Measurements from ENCODE around the gene SULF2.
"Not testable (repeated sequence)": the region's sequence is repeated elsewhere in the genome, so short reads cannot be mapped to it uniquely, and the experiment has no call there.

Gene SULF2

DNA sequence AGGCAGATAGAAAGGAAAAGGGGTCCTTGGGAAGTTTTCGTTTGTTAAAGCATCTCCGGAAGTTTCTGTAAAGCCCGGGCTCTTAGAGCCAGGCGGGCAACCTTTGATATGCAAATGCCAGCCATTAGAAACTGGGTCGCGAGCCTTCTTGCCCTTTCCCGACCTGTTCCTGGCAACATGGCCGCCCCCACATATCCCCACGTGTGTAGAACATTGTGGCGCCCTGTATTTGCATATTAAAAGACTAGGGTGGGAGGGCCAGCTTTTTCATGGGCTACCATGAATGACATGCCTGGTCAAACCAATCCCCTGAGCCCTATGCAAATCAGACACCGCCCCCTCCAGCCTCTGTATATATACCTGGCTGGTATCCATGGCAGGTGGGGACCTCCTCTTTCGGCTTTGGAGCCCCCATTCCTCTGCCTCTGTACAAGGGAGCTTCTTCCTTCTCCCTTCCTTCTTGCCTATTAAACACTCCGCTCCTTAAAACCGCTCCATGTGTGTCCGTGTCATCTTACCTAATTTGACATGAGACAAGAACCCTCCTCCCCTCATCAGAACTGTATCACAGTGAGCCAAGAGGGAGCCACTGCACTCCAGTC, 19.0 kb upstream of the SULF2 start:
- not testable (repeated sequence) for DNase-seq

- DNase-seq: no peak
Observed at GRCh38 chr20:47802975-47803374, 17.7 kb upstream of the SULF2 start.

DNA sequence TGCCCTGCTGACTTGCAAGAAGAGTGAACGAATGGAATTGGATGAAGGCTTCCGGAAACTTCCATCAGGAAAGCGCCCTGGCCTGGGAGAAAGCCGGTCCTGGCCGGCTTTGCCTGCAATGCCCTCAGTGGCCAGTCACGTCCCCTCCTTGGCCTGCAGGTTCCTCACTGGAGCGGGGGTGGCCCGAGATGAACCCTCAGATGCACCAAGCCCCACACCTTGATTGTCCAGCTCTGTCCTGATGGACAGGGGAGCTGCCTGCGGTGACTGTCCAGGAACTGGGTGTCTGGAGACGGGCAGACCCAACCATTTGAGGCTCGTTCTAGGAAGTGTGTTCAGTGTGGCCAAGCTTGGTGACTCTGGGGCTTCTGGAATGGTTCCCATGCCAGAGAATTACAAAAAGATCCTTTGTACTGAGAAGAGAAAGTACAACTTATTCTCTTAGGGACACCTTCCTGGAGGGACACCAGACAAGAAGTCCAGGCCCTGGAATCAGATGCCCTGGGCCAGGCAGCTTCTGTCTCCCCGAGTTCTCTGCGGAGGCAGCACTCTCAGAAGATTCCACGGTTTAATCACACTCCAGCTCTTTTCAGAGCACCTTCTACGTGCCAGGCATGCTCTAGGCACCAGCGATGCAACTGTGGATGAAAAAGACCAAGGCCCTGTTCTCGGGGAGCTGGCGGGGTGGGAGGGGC, 17.1 kb upstream of the SULF2 start:
- no peak for DNase-seq

DNA sequence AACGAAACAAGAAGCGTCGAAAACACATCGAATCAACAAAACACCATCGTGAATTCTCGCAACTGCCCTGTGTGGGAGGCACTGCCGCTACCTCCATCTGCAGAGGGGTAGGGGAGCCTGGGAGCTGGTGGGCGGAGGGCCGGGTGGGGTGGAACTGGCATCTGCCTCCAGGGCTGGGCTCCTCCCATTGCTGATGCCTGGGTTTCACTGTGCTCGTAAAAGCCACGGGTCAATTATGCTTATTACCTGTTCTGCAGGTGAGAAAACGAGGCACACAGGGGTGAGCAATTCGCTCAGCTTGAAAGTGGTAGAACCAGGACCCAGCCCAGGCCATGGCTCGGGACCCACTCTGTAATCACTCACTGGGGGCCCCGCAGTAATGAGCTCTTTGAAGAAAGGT, 16.5 kb upstream of the SULF2 start:
- DNase-seq: no peak

- no peak for DNase-seq
Observed at GRCh38 chr20:47801079-47801478, 15.8 kb upstream of the SULF2 start.

DNA sequence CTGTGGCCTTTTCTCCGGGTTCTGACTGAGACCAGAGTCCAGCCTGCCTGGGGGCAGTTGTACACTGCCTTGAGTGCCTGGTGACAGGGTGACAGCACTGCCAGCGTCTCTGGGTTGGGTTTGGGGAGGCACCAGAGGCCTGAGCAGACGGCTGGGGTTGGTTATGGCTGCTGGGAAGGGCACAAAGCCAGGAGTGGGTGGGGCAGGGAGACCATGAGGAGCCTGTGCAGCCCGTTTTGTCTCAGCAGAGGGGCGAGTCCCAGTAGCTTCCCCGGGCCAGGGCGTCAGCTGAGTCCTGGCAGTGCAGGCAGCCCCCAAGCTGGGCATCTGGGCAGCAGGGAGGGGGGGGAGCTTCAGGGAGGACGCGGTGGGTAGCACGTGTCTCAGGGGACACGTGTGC, 15.3 kb upstream of the SULF2 start:
- DNase-seq: no peak

DNA sequence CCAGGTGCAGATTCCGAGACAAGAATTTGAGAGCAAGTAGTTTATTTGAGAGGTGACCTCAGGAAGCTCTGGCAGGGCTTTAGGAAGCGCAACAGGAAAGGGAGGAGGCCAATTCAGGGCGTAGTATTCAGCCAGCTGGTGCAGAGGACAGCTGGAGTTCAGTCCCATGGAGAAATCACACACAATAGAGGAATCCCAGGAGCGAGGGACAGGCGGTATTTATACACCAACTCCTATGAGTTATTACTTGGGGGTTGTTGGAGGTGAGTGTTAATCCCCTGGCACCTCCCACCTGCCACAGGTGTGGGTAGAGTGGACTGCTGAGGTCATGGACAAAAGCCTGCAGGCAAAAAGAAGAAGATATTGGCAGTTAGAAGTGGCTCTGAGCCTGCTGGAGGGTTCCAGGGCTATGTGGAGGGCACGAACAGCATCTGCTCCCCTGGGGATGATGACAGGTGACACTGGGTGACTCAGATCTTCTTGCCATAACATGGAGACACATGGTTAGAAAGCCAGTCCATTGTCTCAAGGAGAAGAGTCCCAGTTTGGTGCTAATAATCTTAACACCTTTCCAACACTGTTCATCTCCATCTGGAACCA, 13.9 kb upstream of the SULF2 start:
- no peak for DNase-seq

DNA sequence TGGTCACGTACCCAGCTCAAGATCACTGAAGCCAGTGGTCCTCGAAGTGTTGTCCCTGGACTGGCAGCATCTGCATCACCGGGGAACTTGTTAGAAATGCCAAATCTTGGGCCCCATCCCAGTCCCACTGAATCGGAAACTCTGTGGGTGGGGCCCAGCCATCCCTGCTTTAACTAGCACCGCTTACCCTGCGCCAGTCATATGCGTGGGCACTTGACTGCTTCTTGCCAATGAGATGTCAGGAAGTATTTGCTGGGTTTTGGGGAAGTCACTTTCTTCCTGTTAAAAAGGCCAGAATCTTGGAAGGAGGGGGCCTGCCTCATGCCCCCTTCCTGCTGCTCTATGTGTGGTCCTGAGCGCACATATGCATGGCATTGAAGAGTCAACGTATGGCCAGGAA, 11.7 kb upstream of the SULF2 start:
- no peak for DNase-seq

GRCh38 chr20:47795214-47795907, 10.1 kb upstream of the SULF2 start:
- DNase-seq: no peak

DNA sequence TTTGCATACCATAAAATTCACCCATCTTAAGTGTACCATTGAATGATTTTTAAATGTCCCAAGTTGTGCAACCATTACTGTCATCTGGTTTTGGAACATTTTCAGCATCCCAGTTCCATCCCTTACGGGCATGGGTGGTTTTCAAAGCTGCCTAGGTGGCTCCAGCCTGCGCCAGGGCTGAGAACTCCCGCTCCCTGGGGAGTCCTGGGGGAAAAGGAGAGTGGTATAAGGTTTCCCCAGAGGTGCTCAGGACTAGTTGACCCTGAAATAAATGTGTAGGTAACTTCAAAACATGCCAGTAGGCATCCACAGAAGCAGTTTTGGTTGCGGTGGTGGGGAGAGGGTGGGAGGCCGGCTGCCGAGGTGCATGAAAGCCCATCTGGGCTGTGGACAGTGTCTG, 9.0 kb upstream of the SULF2 start:
- DNase-seq: not testable (repeated sequence)

DNA sequence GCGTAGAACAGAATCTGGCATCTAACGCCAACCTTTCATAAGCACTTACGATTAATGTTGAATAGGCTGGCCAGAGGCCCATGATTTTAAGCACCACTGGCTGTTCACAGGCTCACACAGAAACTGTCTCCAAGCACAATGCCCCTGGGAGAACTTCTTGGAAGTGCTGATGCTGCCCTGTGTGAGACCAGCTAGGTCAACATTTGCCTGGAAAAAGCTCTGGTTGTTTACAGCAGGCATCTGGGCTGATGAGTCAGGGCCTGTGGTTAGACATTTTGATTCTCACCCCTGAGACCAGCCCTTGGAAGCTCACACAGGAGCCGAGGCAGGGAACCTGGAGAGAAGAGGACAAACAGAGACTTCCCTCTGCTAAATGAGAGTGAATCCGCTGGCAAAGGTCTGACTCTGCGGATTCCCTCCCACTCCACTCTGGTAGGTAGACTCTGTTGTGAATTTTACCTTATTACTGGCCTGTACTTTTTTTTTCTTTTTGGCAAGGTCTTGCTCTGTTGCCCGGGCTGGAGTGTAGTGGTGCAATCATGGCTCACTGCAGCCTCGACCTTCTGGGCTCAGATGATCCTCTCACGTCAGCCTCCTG, 6.8 kb upstream of the SULF2 start:
- no peak for DNase-seq

- no peak for DNase-seq
Observed at GRCh38 chr20:47791084-47791599, 5.9 kb upstream of the SULF2 start.

- no peak for DNase-seq
Observed at GRCh38 chr20:47790580-47790965, 5.3 kb upstream of the SULF2 start.

GRCh38 chr20:47789764-47790579, 4.7 kb upstream of the SULF2 start:
- no peak for DNase-seq

DNA sequence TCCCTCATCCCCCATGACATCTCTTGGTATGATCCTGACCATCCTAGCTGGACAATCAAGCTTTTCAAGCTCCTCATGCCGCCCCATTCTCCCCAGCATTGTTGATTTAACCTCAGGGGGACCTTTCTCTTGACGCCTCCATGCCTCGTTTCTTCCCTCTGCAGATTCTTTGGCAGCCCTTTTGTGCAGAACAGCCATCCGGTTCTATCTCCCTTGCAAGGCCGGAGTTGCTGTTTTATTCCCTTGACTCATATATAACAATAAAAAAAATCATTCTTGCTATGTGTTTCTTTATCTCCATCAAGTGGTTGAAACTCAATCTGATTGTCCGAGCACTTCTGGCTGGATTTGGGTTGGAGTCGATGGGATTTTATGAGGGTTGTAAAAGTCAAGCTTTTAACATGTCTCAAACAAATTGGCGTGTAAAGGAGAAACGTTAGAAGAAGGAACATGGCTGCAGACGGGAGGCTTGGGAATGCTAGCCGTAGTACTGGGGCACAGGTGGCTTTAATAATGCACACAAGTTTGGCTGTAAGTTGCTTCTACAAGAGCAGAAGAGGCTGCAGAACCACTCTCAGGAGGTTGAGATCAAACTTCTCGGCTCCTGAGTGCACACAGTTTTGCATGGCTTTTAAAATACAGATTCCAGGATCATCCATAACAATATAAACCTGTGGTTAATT, 3.9 kb upstream of the SULF2 start:
- DNase-seq: no peak

GRCh38 chr20:47788741-47789080, 3.4 kb upstream of the SULF2 start:
- DNase-seq: no peak

DNA sequence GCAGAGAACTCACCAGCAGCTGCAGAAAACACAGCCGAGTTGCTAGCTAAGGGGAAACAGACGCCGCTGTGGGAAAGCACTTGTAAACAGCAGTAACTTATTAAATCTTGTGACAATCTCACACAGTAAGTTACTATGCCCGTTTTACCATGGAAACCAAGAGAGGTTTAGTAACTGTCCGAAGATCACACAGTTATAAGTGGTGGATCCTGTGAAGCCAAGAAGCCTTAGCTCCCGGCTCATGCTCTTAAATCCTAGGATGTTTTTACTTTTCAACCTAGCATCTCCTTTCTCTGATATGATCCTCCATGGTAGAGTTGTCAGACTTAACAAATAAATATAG, 1.5 kb upstream of the SULF2 start:
- no peak for DNase-seq

- DNase-seq: no peak
Observed at GRCh38 chr20:47785854-47786764, 828 bp upstream of the SULF2 start.

DNA sequence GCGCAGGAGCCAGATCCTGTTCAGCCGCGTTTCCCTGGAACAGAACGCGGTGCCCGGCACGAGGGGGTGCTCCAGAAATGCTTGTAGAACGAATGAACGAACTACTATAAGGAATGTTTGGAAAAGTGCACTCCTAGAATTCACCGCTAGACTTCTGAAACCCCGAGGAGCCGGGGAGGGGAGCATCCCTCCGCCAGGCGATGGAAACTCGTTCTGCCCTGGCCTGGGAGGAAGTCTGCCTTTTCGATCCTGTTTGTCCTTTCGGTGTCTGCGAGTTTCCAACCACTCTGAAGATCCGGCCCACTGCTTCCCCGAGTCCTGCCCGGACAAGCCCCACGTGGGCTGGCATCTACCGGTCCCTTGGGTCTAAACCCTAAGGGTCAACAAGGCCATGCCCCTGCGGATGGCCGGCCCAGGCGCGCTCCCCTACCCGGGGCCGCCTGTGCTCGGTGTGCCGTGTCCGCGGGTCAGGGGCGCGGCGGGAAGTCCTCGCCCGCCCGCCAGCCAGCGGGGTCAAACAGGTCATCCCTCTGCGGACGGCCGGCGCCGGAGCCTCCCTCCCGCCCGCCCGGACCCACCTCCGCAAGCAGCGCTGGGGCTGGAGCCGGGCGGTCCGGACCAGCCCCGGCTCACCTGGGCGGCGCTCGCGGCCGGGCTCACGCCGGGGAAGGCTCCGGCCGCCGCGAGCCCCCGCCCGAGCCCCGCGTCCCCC, 526 bp downstream of the SULF2 start:
- DNase-seq: no peak
